Measurements from ENCODE around the gene SLC6A19.

GRCh38 chr5:1253456-1254105 is 52.2 kb downstream of the SLC6A19 start:
- no peak for TF ChIP-seq RCOR1 (IDR thresholded peaks at IDR 0.05; ENCODE audit: low read length)
- TF ChIP-seq CTCF (IDR thresholded peaks at IDR 0.05), result no peak
- no peak for TF ChIP-seq EZH2phosphoT487 (IDR thresholded peaks at IDR 0.05; ENCODE audit: borderline replicate concordance, low read depth)
- no peak for TF ChIP-seq EP300 (IDR thresholded peaks at IDR 0.05; ENCODE audit: borderline replicate concordance in 1 of 2, low read depth in 1 of 2, low read length in 1 of 2)
- no peak for TF ChIP-seq ZBTB33 (IDR thresholded peaks at IDR 0.05; ENCODE audit: borderline replicate concordance, low read depth)
- no peak for TF ChIP-seq GATA2 (CRISPR knock-in tag; IDR thresholded peaks at IDR 0.05)
- no peak for TF ChIP-seq FOXJ3 (CRISPR knock-in tag; IDR thresholded peaks at IDR 0.05)
- TF ChIP-seq GABPA (IDR thresholded peaks at IDR 0.05; ENCODE audit: low read depth), result no peak
- TF ChIP-seq SMC3 (IDR thresholded peaks at IDR 0.05; ENCODE audit: low read depth, low read length), result no peak
- TF ChIP-seq TAF1 (IDR thresholded peaks at IDR 0.05; ENCODE audit: borderline replicate concordance, low read depth, low read length), result no peak
- TF ChIP-seq POLR2AphosphoS5 (IDR thresholded peaks at IDR 0.05; ENCODE audit: low read depth, low read length), result no peak
- TF ChIP-seq RFX5 (IDR thresholded peaks at IDR 0.05; ENCODE audit: low read length), result no peak
- TF ChIP-seq USF2 (IDR thresholded peaks at IDR 0.05; ENCODE audit: borderline replicate concordance, low read depth, low read length), result no peak
- TF ChIP-seq RAD21 (IDR thresholded peaks at IDR 0.05; ENCODE audit: low read length), result no peak

Data from SK-N-SH (cell line).